Activated CD8-positive, alpha-beta memory T cell treated with anti-CD3 and anti-CD28 coated beads for 4 hours (primary cell): ENCODE results near the gene GALR2.

Experiments
- DNase-seq, 2 donors: peaks; one replicate each; pipeline ENCODE4 v3.0.0-alpha.2; 2020; ENCODE audit warnings: low read depth in 2 of 2

The GALR2 gene

GRCh38 chr17:76125922-76126321 lies 51.3 kb downstream of the GALR2 start:
- no peak for DNase-seq
